22Rv1 (cell line): ENCODE data around the gene LFNG.

Experiments
- CTCF ChIP-seq: fragments of 450-650 bp; IDR thresholded peaks from 2 replicates; pipeline ENCODE4 v1.5.1; 2017; ENCODE audit warnings: mild to moderate bottlenecking
- ZFX ChIP-seq: fragments of 450-650 bp; IDR thresholded peaks from 2 replicates; pipeline ENCODE4 v1.6.1; 2017; ENCODE audit warnings: antibody characterized with exemption, borderline replicate concordance

DNA sequence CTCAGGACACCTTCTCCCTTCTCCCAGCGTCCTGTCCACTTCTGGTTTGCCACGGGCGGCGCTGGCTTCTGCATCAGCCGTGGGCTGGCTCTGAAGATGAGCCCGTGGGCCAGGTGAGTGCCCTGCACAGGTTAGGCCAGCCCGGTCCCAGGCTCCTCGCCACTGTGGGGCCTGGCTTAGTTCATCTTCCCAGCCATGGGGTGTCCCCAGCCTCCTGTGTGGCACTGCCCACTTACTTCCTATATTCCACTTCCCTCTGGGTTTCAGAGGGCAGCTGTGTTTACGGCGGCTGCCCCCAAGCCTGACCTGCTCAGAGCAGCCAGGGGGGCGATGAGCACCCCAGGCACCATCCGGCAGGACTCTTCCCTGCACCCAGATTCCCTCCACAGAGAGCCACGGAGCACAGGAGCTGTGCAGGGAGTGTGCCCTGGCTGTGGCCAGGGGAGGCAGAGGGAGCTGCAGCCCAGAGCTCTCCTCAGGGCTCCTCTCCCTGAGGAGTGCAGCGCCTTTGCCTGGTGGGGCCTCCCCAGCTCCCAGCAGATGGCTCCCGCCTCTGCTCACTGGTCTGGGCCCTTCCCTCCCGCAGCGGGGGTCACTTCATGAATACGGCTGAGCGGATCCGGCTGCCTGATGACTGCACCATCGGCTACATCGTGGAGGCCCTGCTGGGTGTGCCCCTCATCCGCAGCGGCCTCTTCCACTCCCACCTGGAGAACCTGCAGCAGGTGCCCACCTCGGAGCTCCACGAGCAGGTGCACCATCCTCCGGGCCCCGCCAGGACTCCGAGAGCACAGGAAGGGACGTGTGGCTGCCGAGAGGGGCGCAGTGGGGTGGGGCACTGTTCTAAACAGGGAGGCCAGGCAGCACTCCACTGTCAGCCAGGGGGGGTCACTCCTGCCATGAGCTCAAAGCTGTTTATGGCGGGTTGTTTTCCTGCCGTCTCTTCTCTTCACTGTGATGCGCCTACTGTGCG lies 6.4 kb downstream of the LFNG start:
- TF ChIP-seq CTCF (no peak), ZFX (no peak)
